ENCODE results near the gene SLC45A3. TPM values are rescaled to one million over a fixed set of nuclear protein-coding genes. Genes with fewer than 3 reads are reported as not detected.

SLC45A3 gene
- total RNA-seq, 1 donor from 2014 or later: 9.3 TPM

GRCh38 chr1:205619376-205619775 is 60.9 kb downstream of the SLC45A3 start:
- TF ChIP-seq, protein P1, sequence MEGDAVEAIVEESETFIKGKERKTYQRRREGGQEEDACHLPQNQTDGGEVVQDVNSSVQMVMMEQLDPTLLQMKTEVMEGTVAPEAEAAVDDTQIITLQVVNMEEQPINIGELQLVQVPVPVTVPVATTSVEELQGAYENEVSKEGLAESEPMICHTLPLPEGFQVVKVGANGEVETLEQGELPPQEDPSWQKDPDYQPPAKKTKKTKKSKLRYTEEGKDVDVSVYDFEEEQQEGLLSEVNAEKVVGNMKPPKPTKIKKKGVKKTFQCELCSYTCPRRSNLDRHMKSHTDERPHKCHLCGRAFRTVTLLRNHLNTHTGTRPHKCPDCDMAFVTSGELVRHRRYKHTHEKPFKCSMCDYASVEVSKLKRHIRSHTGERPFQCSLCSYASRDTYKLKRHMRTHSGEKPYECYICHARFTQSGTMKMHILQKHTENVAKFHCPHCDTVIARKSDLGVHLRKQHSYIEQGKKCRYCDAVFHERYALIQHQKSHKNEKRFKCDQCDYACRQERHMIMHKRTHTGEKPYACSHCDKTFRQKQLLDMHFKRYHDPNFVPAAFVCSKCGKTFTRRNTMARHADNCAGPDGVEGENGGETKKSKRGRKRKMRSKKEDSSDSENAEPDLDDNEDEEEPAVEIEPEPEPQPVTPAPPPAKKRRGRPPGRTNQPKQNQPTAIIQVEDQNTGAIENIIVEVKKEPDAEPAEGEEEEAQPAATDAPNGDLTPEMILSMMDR (IDR thresholded peaks at IDR 0.05; ENCODE audit: insufficient read depth, low read length, poor library complexity, severe bottlenecking): no peak
- Histone ChIP-seq H3K4me3 (ENCODE audit: low read depth, low read length) (no peak overlapping the region), H3K36me3 (ENCODE audit: control insufficient read depth, insufficient read depth, low read length) (no peaks in the 10 kb centered on the region), H3K27me3 (ENCODE audit: control insufficient read depth, insufficient read depth, low read length) (no peaks in the 10 kb centered on the region)
- DNase-seq (ENCODE audit: low read depth): no peak

DNA sequence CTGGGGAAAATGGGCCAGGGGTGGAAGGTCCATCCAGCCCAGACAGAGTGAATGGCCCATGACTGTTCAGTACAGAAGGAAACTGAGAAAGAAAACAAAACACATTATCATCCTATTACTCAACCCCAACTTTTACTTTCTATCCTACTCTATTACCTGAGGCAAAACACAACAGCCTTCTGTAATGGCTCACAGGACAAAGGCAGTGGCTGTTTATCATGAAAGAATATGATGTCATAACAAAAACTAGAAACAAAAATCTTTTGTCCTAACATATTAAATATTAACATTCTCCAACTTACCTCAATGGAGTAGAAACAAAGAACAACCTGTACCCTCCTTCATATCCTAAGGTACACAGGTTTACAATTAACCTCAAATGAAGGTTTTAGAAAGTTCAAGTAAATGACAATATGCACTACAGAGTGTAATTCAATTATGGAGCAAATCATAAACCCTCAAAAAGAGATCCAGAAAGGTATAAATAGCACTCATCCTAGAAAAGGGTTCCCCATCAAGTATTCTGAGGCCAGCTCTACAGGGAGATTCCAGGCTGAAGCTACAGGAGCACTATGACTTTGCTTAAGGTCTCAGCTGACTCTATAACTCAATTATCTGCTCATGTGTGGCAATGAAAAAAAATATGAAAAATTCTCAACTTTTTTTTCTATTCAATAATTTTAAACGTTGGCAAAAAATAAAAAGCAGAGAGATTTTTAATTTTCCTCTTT is 63.6 kb downstream of the SLC45A3 start:
- H3K4me3 ChIP-seq (ENCODE audit: low read depth, low read length): no peak overlapping the region
- TF ChIP-seq, protein P1 (IDR thresholded peaks at IDR 0.05; ENCODE audit: insufficient read depth, low read length, poor library complexity, severe bottlenecking): no peak
- H3K36me3 ChIP-seq (ENCODE audit: control insufficient read depth, insufficient read depth, low read length): no peaks in the 10 kb centered on the region
- DNase-seq (ENCODE audit: low read depth): no peak
- H3K27me3 ChIP-seq (ENCODE audit: control insufficient read depth, insufficient read depth, low read length): no peaks in the 10 kb centered on the region

- no peak for DNase-seq (ENCODE audit: low read depth)
- TF ChIP-seq, protein P1 (IDR thresholded peaks at IDR 0.05; ENCODE audit: insufficient read depth, low read length, poor library complexity, severe bottlenecking): no peak
- Histone ChIP-seq H3K4me3 (ENCODE audit: low read depth, low read length) (no peak overlapping the region), H3K36me3 (ENCODE audit: control insufficient read depth, insufficient read depth, low read length) (no peaks in the 10 kb centered on the region), H3K27me3 (ENCODE audit: control insufficient read depth, insufficient read depth, low read length) (no peaks in the 10 kb centered on the region)
These were observed 64.5 kb downstream of the SLC45A3 start for GRCh38 chr1:205615789-205616188.

GRCh38 chr1:205613854-205614412 is 66.4 kb downstream of the SLC45A3 start:
- Histone ChIP-seq H3K27me3 (ENCODE audit: control insufficient read depth, insufficient read depth, low read length) (no peaks in the 10 kb centered on the region), H3K36me3 (ENCODE audit: control insufficient read depth, insufficient read depth, low read length) (no peaks in the 10 kb centered on the region), H3K4me3 (ENCODE audit: low read depth, low read length) (no peak overlapping the region)
- DNase-seq (ENCODE audit: low read depth): no peak
- TF ChIP-seq, protein P1 (IDR thresholded peaks at IDR 0.05; ENCODE audit: insufficient read depth, low read length, poor library complexity, severe bottlenecking): no peak

GRCh38 chr1:205612556-205612955 is 67.8 kb downstream of the SLC45A3 start:
- Histone ChIP-seq H3K27me3 (ENCODE audit: control insufficient read depth, insufficient read depth, low read length) (no peaks in the 10 kb centered on the region), H3K36me3 (ENCODE audit: control insufficient read depth, insufficient read depth, low read length) (no peaks in the 10 kb centered on the region), H3K4me3 (ENCODE audit: low read depth, low read length) (no peak overlapping the region)
- DNase-seq (ENCODE audit: low read depth): no peak
- TF ChIP-seq, protein P1 (IDR thresholded peaks at IDR 0.05; ENCODE audit: insufficient read depth, low read length, poor library complexity, severe bottlenecking): no peak
